ENCODE results near the gene NEMP2. TPM values are rescaled to one million over a fixed set of nuclear protein-coding genes. Genes with fewer than 3 reads are reported as not detected.

NEMP2 gene
- total and polyA plus RNA-seq, 2 of the 8 experiments (the other 6 are each of a cell fraction or from before 2014, with no cell fraction given), result 3.1 to 5.3 TPM

DNA sequence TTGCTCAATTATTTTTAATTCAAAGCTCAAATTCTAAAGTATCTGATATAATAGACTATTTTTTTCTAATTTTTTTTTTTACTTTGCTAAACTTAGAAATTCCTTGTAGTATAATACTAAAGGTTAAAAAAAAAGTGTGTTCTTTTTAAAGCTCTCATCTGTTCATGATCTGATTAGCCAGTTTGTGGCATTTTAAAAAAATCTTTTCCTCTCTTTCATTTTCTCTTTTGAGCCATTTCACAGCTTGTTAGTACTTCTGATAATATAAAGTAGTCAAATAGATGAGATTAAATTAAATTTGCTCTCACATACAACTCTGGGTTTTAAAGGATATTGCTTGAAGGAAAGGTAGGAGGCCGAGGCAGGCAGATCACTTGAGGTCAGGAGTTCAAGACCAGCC is 40.7 kb upstream of the NEMP2 start (continued):
- TF ChIP-seq CHD7 (IDR thresholded peaks at IDR 0.05; ENCODE audit: insufficient replicate concordance, low read length) (no peak), POLR2A (IDR thresholded peaks at IDR 0.05; ENCODE audit: control extremely low read depth in 1 of 2, low read depth in 2 of 2, low read length in 2 of 2) (no peak), ATF2 (IDR thresholded peaks at IDR 0.05; ENCODE audit: low read length) (no peak), TCF12 (IDR thresholded peaks at IDR 0.05; ENCODE audit: low read depth, low read length) (no peak), TEAD4 (IDR thresholded peaks at IDR 0.05; ENCODE audit: low read depth, low read length) (no peak), SIRT6 (IDR thresholded peaks at IDR 0.05; ENCODE audit: low read length) (no peak), HDAC6 (IDR thresholded peaks at IDR 0.05; ENCODE audit: low read depth, low read length) (no peak), GABPA (IDR thresholded peaks at IDR 0.05; ENCODE audit: borderline replicate concordance, insufficient read depth, low read length) (no peak), SIX5 (IDR thresholded peaks at IDR 0.05; ENCODE audit: low read depth, low read length) (no peak)
- TF ChIP-seq, protein P1, sequence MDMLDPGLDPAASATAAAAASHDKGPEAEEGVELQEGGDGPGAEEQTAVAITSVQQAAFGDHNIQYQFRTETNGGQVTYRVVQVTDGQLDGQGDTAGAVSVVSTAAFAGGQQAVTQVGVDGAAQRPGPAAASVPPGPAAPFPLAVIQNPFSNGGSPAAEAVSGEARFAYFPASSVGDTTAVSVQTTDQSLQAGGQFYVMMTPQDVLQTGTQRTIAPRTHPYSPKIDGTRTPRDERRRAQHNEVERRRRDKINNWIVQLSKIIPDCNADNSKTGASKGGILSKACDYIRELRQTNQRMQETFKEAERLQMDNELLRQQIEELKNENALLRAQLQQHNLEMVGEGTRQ (IDR thresholded peaks at IDR 0.05; ENCODE audit: low read length), result no peak

Data from H1 (cell line).